NCI-H1436 treated with DMSO at 0.1 percent for 48 hours (cell line): ENCODE results near the gene RPL28.
"Not testable (repeated sequence)": the region's sequence is repeated elsewhere in the genome, so short reads cannot be mapped to it uniquely, and the experiment has no call there.

Experiments
- DNase-seq: peaks from one replicate; lab custom pipeline; 2025; lab: John Stamatoyannopoulos, UW

The RPL28 gene

DNA sequence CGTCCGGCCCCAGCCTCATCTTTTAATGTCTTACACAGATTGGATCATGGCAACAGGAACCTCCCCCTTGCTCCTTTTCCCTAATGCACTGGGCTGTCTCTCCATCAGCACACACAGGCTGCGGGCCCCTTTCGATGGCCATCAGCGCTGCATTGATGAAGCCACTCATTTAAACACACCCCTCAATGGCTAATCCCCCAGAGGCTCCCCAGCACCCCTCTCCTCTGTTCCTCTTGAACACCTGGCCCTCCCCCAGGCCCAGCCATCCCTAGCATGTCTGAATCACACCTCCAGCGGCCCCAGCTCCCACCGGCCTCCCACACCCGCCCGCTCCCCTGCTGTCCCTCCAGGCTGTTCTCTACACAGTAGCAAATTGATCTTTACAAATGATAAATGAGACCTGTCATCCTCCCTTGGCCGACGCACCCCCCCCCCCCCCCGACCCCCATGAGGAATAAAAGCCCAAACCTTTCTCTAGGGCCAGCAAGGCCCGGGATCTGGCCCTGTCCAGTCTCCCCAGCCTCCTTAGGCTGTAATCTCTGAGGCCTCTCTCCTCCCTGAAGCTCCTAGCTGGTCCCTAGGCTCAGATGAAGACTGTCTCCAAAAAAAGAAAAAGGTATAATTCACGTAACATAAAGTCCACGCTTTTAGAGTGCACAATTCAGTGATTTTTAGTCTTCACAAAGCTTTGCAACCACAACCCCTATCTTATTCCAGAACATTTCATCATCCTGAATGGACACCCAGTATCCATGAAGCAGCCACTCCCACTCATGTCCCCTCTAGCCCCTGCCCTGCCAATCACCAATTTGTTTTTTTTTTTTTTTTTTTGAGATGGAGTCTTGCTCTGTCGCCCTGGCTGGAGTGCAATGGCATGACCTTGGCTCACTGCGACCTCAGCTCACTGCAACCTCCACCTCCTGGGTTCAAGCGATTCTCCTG is 7.4 kb downstream of the RPL28 start:
- no peak for DNase-seq

DNA sequence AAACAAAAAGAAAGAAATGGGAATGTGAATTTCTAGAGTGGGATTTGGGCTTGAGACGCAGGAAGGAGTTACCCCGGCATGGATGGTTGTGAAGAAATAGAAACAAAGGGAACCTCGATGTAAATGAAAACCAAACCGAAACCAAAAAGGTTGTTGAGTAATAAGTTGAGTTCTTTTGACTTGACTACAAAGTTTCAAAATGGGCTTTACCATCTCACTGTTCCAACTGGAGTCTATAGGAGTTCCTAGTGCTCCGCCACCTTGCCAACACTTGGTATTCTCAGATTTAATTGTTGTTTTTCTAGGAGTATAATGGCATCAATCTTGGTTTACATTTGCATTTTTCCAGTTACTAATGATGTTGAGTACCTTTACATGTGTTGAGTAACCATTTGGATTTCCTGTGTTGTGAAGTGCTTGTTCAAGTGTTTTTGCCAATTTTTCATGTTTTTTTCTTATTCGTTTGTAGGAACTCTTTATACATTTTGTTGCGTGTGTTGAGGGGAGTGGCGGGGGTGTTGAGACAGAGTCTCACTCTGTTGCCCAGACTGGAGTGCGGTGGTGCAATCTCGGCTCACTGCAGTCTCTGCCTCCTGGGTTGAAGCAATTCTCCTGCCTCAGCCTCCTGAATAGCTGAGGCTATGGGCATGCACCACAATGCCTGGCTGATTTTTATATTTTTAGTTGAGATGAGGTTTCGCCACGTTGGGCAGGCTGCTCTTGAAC is 12.6 kb downstream of the RPL28 start:
- no peak for DNase-seq

DNA sequence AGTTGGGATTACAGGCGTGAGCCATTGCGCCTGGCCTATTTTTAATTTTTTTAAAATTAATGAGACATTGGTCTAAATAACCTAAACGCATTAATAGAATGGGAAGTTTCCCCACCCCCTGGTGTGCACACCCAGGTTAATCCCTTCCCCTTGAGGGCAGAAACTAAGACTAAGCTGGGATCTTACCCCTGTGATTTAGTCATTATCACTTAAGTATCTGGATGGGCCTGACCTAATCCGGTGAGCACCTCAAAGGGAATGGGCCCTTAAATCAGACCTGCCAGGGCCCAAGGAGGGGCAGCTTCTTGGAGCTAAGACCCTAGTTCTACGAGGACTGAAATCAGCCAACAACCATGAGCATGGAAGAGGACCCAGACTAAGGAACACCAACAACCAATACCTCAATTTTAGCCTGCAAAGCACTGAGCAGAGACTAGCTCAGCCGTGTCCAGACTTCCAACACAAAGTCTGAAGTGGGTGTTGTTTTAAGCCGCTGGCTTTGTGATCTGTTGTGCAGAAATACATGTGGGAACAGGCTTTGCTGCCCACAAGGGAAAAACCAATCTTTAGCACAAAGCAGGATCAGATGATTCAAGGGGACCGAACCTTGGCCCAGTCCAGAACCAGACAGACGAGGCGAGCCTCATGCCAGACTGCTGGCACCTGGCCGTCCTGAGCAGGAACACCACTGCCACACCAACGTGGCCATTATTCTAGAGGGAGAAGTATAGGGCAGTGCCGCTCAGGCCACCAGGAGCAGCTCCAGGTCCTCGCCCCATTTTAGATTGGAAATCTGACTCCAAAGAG is 14.8 kb downstream of the RPL28 start:
- DNase-seq: no peak

DNA sequence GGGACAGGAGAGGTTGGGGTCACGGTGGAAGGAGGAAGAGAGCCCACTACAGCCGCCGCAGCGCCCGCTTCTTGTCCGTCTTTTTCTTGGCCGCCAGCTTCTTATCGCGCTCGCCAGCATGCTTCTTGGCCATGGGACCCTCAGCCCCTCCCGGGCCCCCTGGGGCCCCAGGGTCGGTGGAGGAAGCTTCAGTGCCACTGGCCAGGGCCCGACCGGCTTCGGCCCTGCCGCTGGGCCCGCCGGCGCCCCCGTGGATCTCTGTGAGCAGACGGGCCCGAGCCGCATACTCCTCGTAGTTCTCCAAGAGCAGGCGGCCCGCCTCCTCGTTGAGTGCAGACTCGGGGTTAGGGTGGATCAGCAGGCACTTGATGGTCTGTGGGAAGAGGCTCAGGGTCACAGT is 15.7 kb downstream of the RPL28 start:
- DNase-seq: not testable (repeated sequence)

DNA sequence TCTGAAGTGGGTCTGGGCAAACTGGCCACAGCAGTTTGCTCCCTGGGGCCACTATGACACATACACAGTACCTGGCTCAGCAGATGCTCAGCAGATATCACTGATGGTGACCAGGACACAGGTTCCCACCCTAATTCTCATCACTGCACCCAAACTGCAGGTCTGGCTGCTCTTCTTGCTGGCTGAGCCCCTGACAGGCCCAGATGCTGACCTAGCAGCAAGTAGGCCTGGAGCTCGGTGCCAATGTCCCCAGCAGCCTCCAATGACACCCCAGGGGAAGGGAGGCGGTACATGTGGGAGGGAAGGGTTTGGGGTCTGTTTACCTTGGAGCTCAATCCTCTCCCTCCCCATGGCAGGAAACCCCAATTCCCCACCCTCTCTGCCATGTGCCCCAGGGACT is 16.8 kb downstream of the RPL28 start:
- no peak for DNase-seq

DNA sequence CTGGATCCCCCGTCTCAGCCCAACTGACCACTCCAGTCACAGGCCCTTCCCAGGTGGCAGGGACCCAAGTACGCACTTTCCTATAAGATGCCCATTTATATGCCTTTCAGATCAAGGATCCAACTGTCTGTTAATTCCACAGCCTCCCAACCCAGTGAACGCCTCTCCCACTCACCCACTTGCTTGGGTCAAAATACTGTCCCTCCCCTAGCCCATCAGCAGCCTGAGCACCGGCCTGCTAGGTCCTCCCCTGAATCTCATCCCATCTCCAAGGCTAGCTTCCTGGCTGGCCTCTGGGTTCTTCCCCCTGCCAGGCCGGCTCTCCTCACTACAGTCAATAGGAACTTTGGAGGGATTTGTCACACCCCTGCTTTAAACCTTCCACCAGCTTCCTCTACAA is 19.9 kb downstream of the RPL28 start:
- DNase-seq: no peak

DNA sequence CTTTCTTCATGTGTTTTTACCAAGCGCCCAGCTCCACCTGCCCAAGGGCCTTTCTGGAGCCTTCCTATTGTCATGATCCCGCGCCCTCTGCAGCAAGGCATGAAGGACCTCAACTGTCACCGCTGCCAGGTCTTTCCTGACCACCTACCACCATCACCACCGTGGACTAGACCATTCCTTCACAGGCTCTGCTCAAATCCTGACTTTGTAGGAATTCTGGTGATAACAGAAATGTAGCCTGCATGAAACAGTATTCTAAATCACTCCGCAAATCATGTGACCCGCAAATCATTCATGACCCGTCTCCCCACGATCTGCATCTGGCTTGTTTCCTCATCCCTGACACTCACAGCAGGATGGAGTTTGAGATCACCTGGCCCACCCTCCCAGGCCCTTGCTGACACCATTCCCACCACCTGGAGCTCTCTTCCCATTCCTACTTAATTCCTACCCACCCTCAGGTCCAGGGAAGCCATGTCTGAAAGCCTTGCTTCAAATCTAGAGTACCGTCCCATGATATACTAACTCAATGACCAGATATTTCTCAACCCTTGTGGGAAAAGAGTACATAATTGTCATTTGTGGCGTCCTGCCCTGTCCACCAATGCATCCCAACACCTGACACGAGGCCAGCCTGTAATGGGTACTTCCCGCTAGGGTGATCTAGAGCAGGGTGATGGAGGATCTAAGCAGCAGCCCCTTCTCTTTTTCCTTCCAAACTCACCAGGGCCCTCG is 20.5 kb downstream of the RPL28 start:
- DNase-seq: no peak

DNA sequence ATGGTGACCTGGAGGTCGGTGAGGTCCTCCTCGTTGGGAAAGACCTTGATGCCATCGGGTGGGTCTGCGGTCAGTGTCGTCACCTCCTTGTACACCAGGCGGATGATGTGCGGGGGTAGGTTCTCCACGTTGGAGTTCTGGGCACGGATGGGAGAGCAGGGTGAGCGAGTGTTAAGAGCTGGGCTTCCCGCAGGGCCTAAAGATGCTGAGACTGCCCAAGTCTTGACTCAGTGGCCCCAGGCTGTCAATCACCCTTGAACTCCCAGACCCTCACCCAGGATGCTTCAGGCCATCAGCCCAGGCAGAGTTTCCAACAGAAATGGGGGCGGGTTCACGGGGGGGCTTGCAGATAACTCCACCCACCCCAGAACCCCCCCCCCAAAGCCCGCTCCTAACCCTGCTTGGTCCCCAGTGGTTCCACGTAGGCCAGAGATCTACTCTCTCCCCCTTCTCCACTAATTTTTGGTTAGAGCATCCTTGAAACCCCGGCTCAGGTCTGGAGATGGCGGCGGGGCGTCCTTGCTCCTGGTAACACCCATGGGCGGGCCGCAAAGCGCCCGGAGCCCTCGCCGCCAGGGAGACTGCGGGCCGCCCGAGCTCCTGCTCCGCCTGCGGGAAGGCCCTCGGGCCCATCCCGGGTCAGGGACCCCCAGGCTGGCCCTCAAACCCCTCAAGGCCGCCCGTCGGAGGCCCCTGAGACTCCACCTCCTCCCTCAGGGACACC is 21.3 kb downstream of the RPL28 start:
- no peak for DNase-seq

DNA sequence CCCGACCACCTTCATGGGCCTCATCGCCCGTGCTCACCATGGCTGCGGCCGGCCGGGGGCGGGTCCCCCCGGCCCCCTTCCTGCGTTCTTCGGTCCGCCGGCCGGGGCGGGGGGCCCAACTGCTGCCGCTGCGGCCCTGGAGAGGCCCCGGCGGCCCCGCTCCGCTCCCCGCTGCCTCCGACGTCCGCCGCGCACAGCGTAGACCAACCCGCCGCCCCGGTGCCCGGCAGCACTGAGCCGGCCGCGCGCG is 21.7 kb downstream of the RPL28 start, which contains the start of gene UBE2S:
TSS of gene UBE2S (minus strand) at position 239 of the 250 bp plus-strand sequence. CDS start at position 40, 199 bp downstream.
- not testable (repeated sequence) for DNase-seq

DNA sequence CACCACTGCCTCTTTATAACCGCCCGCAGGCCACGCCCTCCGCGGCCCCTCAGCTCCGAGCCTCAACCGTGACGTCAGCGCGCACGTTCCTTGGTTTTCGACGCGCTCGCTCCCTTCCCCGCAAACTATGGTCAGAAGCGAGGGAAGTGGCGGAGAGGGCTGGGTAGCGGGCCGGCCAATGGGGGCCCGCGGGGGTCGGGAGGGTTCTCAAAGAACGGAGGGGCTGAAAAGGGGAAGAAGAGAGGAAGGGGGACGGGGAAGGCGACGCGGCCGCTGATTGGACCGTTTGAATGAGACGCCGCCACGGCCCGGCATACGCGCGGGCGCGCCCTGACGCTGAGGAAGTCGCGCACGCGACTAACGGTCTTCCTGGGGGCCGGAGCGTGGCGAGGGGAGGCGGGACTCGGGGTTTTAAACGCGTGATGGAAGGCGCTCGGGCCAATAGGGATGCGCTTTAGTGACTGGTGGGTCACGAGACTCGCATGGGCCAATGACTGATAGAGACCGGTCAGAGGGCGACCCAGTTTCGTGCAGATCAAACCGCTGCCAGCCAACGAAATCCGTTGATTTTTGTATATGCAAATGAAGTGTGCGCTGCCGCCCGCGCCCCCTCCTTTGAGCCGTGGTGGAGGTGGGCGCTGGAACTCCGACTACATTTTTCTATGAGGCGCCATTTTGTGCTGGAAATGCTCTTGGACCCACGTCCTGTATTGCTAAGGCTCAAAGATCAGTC is 22.2 kb downstream of the RPL28 start:
- DNase-seq: peak; percentile 98

DNA sequence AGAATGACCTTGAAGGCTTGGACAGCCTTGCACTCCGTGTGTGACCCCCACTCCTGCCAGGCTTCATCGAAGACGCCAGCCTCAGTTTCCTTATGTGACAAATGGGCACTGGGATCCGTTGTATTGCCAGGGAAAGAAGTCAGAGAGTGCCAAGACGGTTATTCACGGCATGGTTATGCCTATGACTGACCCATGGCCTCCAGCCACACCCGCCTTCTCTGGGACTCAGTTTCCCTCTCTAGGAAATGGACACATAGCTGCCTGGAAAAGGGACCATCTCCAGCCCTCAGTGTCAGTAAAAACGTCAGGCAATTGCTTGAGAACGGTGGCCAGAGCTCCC is 22.8 kb downstream of the RPL28 start:
- no peak for DNase-seq

DNA sequence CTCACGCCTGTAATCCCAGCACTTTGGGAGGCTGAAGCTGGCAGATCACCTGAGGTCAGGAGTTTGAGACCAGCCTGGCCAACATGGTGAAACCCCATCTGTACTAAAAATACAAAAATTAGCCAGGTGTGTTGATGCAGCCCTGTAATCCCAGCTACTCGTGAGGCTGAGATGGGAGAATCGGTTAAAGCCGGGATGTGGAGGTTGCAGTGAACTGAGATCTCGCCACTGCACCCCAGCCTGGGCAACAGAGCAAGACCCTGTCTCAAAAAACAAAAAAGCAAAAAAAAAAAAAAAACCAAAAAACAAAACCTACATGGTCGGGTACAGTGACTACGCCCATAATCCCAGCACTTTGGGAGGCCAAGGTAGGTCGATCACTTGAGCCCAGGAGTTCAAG is 23.4 kb downstream of the RPL28 start:
- DNase-seq: not testable (repeated sequence)

DNA sequence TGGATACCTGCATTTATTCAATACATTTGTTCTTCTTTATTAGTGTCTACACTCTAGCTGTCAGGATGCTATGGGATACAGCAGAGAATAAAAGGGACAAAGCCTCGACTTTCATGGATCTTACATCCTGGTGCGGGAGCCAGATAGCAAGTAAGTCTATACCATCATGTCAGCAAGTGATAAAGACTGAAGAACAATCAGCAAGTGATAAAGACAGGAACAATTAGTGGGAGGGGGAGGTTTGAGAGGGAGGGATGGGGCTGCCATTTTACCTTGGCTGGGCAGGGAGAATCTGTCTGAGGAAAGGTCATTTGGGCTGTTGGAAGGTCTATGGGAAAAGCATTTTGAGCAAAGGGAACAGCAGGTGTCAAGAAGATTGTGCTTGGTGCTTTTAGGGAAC is 24.4 kb downstream of the RPL28 start:
- DNase-seq: no peak

DNA sequence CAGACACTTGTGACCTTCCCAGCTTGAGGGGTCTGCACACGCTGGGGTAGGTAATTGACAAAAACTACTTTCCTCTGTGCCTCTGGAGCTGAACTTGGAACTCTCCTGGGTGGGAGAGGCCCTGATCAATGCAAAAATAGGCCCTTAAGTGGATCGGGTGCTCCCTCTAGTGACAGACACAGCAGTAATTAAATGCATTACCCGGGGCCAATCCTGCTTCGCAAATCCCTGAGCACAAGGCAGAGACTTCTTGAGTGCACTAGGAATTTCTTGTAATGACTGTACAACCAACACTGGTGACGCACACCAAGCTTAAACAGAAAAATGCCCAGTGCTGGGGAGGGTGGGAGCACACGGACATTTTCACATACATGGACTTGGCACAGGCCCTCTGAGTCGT is 32.5 kb downstream of the RPL28 start:
- peak; percentile 44 for DNase-seq

DNA sequence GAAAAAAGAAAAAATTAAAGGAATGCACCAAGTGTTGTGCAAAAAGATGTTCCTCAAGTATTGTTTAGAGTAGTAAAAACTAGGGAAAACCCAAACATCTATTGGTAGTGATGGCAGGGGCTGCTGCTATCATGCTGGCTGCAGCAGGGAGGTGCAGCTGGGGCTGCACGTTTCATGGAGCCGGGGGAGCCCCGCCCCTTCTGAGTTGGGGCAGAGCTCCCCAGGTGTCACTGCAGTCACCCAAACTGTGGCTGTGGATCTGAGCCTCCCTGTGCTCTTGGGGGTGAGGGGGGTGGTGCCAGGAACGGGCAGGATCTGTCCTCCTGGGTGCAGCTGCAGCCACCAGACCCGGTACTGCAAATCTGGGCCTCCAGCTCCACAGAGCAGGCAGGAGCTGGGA is 33.4 kb downstream of the RPL28 start:
- no peak for DNase-seq

DNA sequence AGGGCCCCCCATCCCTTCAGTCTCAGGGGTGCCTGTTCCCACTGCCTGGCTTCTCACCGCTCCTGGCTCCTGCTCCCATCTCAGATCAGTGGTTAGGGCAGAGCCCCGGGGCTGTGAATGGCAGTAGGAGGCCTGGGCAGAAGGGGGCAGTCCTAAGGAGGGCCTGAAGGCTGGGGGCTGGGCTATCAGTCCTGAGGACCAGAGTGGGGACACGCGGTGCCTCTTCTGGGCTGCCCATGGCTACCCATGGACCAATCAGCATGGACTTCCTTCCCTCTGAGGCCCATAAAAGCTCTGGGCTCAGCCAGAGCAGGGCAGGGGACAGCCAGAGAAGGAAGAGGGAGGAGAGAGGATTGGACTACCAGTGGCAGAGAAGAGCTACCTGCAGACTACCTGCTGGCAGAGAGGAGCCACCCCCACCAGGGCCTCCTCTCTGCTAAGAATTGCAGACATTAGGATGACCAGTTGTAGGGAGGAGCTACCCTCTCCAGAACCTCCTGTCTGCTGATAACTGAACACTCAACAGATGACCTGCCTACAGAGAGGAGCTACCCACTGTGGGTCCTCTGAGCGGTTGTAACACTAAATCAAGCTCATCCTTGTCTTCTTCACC is 34.0 kb downstream of the RPL28 start:
- DNase-seq: no peak

DNA sequence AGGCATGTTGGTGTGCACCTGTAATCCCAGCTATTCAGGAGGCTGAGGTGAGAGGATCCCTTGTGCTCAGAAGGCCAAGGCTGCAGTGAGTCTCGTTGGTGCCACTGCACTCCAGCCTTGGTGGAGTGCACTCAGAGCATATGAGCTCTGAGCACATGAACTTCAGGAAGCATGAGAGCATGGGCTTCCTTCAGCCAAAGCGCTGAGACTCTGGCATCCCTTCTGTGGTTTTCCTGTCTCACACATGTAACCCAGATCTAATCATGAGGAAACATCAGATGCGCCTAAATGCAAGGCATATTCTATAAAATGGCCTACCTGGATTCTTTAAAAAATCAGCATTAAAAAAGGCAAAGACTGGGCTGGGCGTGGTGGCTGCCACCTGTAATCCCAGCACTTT is 35.5 kb downstream of the RPL28 start:
- not testable (repeated sequence) for DNase-seq

DNA sequence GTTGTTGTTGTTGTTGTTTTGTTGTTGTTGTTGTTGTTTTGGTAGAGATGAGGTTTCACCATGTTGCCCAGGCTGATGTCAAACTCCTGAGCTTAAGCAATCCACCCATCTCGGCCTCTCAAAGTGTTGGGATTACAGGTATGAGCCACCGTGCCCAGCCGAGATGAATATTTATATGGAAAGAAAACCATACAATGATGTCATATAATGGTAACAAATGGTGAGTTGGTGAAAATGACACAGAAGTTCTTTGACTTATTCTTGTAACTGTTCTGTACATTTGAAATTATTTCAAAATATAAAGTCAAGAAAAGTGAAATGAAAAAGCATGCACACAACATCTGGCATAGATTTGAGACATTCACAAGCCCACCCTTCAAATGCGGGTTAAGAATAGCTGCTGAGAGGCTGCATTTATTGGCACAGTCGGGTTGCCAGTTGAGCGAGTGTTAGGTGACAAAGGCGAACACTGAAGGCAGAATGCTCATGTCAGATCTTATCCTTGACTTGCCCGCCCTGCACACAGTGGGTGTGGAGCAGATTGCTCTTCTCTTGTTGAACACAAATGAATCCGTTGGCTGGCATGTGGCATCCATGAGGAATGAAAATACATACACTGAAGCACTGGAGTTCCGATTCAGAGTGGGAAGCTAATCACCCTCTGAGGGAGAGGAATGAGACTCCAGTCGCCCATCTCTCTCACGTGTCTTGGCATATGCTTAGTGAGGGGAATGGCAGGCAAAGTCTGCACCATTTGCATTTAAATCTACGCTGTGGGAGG is 37.7 kb downstream of the RPL28 start:
- no peak for DNase-seq

DNA sequence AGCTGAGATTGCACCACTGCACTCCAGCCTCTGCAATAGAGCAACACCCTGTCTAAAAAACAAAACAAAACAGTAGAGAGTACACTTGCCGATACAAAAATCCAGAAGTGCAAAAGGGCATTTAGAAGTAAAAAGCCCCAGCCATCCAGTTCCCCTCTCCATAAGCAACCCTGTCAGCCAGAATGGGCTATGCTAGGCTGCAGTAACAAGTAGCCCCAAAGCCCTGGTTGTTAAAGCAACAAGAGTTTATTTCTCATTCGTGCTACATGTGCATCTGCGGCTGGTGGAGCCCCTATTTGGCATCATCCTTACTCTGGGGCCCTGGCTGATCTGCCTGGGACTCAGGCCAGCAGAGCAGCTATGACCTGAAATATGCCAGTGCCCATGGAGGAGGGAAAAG is 38.8 kb downstream of the RPL28 start:
- DNase-seq: no peak
